ENCODE results near the gene SORCS2.
"Not testable (repeated sequence)": the region's sequence is repeated elsewhere in the genome, so short reads cannot be mapped to it uniquely, and the experiment has no call there.

The SORCS2 gene

DNA sequence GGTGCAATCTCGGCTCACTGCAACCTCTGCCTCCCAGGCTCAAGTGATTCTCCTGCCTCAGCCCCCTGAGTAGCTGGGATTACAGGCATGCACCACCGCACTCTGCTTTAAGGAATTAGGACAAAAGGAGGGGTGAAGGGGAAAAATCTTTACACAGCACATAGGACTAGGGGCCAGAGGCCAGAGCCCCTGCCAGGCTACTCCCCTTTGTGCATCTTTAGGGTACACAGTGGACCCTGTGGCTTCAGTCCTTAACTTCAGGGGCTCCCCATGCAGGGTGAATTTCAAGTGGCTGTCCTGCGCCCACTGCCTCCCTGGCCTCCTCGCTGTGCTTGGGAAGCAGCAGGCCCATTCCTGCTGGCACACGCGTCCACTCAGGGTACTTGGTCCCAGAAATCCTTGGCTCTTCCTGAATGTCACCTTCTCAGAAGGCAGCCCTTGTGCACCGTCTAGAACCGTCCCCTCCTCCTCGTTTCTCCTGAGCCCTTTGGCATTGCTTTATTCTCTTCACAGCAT lies 381.3 kb downstream of the SORCS2 start:
- no peak for DNase-seq

DNA sequence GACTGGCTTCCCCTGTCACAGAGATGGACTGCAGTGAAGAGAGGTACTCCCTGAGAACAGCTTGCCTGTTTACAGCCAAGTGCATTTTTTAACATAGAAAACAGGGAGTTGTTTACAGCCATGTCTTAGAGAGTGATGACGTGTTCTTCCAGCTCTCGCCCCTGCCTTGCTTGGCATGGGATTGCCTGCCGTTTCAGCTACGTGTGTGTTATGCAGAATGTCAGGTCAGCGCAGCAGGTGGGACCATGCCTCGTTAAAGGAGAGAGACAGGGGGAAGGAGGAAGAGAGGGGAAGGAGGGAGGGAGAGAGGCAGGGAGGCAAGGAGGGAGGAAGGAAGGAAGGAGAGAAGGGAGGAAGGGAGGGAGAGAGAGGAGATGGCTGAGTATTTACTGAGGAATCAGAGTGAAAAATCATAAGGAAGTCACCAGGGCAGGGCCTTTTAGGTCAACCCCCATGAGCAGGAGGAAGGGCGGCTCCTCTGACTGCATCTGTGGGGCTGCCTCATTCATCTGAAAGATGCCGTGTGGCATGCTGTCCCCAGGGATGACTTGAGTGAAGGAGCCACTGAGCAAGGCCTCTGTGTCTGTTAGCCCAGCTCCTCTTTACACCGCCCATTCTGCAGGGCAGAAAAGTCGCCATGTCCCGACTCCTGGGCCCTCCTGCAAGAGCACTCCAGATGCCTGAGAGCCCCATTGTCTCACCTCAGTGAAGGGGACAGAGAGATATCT lies 382.1 kb downstream of the SORCS2 start:
- DNase-seq: no peak

DNA sequence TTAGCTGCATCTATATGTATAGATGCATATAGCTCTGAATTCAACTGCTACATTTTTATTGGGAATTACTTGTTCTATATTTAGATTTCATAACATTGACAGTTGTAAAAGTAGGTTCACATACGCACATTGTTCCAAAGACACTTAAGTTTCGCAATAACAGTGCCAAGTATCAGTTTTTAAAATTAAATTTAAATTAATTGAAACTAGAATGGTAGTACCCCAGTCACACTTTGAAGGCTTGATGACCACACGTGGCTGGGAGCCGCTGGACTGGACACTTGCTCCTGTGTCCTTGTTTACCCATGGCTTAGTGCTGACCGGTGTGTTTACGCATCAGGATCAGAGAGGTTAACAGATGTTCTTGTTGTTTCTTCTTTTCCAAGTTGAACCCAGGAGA lies 383.1 kb downstream of the SORCS2 start:
- no peak for DNase-seq

DNA sequence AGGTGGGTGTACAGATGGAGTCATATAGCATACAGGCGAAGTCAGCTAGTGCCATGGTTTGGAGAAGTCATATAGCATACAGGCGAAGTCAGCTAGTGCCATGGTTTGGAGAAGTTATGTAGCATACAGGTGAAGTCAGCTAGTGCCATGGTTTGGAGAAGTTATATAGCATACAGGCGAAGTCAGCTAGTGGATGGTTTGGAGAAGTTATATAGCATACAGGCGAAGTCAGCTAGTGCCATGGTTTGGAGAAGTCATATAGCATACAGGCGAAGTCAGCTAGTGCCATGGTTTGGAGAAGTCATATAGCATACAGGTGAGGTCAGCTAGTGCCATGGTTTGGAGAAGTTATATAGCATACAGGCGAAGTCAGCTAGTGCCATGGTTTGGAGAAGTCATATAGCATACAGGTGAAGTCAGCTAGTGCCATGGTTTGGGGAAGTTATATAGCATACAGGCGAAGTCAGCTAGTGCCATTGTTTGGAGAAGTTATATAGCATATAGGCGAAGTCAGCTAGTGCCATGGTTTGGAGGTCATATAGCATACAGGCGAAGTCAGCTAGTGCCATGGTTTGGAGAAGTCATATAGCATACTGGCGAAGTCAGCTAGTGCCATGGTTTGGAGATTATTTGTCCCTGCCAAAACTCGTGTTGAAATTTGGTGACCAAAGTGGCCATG lies 385.2 kb downstream of the SORCS2 start:
- DNase-seq: not testable (repeated sequence)

DNA sequence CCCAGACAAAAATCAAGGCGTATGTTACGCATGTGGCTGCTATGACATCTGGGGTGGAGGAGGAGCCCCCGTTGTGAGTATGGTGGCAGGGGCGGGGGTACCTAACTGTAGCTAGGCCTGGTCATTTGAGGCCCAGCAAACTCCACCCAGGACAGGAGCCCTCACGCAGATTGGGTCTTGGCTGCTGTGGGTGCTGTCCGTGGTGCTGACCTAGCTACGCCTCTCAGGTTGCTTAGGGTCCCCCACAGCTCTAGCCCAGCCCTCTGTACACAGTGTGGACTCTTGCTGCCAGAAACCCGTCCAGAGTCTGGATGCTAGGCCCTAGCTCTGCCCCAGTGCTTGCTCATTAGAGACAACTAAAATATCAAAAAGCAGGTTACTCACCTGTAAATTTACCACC lies 389.1 kb downstream of the SORCS2 start:
- DNase-seq: peak; percentile 9

DNA sequence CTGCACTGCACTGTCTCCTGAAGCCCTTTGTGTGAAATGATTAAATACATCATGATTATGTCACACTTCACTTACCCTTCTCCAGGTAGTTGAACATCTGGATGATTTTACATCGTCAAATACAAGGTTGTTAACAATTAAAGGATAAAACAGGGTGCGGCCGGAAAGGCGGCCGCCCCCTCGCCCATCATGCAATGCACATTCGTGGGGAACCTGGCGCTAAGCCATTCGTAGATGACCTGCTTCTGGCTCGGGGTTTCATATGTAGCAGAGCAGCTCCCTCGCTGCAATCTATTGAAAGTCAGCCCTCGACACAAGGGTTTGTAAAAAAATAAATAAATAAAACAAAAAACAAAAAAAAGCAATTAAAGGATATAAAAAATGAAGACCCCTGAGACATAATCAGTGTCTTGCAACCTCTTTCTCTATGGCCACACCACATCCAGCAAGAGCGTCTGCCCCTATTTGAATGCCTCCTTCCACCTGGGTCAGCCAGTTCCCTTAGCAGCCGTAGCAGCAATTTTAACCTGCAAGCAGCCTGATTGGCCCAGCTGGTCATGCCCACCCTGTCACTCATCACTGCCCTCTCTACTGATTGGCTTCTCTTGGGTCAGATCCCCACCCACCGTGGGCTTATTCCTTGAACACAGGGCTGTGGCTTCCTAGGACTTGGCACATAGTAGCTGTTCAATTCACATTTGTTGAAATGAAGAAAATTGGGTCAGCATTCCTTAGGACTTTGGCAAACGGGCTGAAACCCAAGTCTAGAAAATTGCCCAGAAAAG lies 390.2 kb downstream of the SORCS2 start:
- DNase-seq: no peak

DNA sequence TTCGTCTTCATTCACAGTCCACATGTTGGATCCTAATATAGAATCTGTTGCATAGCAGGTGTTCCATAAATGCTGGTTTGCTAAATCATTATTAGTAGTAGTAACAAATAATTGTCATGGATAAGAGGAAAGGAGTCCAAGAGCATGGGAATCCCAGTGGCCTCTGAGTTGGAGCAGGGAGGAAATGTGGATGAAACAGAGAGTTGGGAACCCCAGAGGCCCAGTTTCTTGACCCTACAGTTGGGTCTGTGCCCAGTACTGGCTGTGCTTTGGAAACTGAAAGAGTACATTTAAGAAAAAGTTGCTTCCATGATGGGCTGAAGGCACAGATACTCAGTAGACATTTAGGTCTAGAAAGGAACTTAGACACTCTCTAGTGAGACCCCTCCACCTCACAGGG lies 391.8 kb downstream of the SORCS2 start:
- no peak for DNase-seq

DNA sequence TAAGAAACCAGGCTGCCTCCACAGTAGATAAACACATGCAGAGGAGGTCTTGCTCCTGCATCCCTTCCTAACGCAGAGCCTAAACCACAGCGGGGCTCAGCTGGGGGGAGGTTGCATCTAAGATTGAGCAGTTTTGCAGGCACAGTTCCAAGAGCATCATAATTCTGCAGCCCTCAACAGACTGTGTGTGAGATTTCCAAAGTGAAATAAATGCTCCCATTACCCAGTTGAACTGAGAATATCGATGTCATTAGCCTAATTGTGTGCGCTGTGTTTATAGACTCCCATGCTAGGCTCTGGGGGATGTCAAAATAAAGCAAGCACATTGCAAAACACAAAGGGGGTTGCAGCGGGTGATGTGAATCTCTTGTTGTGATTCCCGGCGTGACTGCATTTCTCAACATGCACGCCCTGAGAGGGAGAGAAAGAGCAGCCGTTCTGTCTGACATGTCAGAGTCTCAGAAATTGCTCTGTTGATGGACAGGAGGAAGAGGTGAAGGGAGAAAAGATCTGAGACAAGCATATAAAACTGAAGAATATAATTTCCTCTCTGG lies 392.3 kb downstream of the SORCS2 start:
- no peak for DNase-seq

DNA sequence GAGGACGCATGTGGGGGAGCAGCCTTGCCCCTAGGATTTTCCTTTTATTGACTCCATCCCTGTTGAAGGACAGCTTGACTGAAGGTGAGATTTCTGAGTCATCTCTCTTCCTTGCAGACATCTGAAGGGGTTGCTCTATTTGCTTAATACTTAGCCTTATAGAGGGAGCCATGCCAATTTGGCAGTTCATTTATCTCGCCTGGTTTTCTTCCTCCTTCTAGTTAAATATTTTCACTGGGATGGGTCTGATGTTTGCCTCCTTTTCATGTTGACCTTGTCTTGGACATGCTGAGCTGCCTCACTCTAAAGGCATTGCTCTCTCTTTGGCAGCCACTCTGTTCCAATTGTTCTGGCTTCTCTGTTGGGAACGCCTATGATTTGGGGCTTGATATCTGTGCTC lies 393.4 kb downstream of the SORCS2 start:
- DNase-seq: no peak

DNA sequence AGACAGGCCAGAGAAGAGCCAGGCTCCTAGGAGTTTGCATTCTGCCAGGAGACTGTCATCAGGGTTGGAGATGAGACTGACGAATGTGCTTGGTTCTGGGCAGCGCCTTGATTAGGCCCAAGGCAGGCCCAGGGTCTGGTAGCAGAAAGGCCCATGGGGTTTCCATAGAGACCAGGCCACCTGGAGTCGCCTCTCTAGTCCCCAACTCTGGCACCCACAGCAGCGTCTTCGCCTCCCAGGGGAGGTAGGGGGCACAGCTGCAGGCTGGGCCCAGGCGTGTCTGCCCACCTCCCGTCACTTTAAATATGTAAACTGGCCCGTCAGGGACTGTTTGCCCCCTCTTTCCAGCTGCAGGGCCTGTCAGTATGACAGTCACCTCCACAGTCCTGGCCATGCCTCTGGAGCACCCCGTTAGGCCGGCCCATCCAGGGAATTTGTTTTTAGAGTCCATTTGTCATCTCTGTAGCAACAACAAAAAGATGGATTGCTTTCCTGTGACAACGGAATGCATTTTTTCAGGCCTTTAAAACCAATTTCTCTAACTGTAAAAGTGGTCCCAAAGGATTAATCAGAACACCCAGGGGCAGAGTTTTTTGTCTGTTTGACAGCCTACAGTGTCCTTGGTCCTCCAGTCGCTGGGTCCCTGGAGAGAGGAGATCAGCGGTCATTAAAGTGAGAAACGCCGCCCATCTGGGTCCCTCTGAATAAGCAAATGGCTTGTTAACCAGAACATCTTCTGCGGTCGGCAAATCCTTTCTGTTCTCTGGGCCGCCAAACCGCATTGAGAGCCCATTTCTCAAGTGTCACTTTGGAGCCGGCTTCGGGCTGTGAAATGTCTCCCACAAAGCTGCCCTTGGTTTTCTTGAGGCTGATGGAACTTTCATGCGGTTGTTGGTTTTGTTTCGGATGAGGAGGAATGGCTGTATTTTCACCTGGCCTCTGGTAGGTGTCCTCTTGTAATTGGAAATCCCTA lies 395.4 kb downstream of the SORCS2 start:
- no peak for DNase-seq

DNA sequence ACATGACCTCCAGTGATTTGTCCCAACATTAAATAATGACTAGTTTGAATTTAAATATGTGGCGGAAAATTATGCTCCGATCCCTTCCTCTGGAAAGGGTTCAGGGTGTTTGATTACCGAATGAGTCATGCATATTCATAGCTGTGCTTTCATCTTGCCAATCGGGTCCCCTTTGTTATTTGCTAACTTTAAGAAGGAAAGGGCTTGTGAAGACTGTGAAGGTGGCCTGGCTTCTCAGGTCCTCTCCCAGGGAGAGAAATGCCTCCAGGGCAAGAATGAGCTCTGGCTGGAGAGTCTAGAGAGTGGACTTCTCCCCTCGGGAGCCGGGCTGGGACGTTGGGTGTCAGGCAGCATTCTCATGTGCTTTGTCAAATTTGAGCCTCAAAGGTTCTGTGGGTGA lies 397.9 kb downstream of the SORCS2 start:
- no peak for DNase-seq

DNA sequence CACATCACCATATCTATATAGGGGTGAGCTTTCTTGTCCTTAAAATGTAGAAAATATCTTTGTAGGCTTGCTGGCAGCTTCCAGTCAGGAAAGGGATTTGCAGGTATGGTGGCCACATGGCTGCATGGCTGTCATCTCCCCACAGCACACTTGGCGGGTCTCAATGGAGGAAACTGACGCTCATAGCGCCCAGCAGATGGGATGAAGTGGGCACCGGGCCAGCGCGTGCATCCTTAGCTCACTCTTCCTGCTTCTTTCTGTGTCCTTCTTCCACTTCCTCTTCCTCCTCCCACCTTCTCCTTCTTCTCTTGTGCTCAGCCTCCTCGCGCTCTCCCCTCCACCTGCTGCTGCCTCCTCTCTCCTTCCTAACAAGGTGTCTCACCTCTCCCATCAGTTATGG lies 398.6 kb downstream of the SORCS2 start:
- DNase-seq: no peak

DNA sequence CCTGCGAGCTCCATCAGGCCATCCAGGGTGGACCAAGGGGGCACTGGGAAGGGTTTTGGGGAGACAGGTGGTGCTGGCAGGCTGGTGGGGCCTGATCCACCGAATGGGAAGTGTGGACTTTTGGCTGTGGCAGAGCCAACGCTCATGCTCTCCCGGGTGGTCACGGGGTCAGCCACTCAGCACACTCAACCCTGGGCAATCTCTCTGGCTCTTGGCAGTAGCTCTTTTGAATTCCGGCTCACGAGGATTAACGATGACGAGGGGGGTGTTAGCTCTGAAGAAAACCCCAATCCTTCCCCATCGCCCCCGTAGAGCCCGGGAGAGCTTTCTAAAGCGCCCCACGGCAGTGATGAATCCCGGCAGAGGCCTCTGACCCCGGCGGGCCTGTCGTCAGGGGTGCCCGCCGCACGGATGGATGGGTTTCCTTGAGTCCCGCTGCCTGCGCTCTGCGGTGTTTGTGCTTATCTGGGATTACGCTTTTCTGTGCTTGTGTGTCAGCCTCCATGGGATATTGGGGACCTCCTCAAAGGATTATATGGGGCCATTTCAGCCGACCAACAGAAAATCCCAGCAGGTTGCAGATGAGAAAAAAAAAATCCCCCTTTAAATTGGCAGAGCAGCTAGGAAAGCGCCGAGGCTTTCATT lies 399.2 kb downstream of the SORCS2 start:
- no peak for DNase-seq

DNA sequence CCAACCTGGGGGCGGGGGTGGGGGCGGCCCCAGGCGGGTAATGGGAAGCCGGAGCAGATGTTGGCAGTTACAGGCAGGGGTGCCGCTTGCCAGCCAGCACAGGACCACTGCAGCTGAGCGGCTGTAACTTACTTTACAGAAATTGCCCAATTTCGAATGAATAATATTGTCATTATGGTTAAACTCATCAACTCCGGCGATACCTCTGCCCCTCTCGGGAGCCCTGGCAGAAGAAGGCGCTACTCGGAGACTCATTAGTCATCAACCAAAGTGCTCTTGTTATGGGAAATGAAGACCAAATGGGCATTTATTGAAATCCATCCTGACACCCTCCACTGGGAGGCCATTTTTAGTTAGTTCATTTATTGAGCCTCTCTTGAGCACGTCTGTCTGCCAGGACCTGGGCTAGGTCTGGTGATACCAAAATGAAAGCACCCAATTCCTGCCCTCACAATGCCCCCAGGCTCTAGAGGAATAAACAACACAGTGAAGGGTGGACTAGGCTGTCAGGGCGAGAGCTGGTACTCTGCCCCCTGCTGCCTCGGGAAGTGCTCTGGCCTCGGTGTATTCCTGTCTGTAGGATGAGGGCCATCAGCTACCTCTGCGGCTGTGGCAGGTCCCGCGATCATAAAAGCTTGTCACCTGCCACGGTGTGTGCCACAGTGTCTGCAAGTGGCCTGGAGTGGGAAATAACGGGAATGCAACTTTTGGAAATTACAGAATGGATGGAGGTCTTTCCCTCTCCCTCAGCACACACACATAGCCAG lies 401.5 kb downstream of the SORCS2 start:
- DNase-seq: no peak

DNA sequence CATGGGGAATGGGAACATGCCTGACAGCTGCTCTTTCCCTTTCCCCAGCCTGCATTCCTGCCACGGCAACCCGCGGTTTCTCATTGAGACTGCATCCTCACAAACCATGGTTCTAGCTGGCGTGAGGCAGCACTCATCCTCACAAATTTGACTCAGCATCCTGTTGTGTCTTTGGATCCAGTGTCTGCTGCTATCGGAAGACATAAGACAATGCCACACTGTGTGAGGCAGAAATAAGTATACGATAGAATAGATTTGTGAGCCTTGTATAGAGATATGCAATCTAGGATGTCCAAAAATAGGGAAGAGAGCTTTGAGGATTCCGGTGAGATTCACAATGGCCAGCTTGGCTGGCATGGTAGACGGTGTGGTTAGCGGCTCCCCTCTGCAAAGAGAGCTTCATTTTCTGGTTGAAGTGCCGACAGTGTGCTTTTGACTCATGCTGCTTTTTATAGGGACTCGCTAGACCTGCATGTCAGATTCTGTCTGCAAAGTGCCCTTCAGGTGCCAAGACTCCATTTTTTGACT lies 403.7 kb downstream of the SORCS2 start:
- DNase-seq: no peak

DNA sequence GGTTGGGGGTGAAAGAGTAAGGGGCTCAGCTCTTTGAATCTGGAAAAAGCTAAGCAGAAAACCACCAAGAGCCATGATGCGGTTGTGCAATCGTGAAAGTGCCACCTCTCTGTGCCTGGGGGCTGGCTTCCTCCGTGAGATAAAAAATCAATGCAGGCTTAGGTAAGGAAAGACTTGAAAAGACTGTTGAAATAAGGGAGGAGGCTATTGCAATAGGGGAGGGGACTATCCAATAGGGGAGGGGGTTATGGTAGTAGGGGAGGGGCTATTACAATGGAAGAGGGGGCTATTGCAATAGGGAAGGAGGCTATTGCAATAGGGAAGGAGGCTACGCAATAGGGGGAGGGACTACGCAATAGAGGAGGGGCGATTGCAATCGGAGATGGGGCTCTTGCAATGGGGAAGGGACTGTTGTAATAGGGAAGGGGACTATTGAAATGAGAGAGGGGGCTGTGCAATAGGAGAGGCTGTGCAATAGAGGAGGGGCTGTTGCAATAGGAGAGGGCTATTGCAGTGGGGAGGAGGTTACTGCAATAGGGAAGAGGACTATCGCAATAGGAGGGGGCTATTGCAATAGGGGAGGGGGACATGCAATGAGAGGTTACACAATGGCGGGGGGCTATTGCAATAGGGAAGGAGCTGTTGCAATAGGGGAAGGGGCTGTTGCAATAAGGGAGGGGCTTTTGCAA lies 404.7 kb downstream of the SORCS2 start:
- no peak for DNase-seq

DNA sequence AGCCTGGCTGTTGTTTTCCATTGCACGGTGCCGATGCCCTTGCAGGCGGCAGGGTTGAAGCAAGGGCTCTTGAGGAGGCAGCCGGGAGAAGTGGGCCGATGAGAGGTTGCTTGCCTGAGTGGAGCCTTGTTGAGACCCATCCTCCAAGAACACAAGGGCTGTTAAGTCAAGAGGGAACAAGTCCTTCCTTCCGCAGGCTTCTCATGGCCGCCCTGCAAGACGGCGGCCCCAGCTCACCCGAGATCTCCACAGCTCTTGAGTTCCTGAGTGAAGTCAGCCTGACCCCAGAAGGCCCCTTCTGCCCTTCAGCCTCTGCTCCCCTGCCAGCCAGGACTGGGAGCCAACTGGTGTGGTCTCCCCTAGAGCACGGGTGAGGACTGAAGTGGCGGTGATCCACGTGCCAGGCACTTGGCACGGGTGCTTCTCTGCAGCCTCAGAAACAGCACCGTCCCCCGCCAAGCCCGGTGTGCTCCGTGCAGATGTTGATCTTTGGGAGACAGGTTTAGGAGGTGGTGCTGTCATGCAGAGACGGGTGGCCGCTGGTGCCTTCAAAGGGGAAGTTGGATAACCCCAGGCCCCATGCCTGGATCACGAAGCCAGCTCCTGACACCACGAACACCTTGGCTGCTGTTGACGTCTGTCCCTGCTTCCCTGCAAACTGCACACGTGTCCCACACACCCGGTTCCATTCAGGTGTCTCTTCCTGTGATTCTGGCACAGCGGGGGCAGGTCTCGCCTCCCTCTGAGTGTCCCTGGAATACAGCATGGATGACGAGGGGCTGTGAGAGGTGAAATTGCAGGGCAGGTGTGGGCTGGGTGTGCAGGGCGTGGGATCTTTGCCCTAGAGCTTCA lies 406.8 kb downstream of the SORCS2 start:
- DNase-seq: no peak

DNA sequence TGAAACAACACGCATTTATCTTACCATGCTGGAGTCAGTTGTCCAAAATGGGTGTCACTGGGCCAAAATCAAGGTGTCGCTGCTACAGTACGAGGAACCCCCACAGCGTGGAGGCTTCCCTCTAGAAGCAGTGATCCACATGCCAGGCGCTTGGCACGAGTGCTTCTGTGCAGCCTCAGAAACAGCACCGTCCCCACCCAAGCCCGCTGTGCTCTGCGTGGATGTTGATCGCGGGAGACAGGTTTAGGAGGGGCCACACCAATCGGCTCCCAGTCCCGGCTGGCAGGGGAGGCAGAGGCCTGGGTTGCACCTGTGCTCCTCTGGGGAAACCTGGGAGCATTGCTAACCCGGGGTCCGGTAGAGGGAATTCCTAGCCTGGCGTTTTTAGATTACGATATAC lies 407.9 kb downstream of the SORCS2 start:
- no peak for DNase-seq

DNA sequence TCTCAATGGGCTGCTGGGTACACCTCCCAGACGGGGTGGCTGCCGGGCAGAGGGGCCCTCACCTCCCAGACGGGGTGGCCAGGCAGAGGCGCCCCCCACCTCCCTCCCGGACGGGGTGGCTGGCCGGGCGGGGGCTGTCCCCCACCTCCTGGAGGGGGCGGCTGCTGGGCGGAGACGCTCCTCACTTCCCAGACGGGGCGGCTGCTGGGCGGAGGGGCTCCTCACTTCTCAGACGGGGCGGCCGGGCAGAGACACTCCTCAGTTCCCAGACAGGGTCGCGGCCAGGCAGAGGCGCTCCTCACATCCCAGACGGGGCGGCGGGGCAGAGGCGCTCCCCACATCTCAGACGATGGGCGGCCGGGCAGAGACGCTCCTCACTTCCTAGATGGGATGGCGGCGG lies 409.8 kb downstream of the SORCS2 start:
- not testable (repeated sequence) for DNase-seq
